Heart right ventricle (tissue), 16 donors: ENCODE results near the gene EDIL3. TPM values are rescaled to one million over a fixed set of nuclear protein-coding genes. Genes with fewer than 3 reads are reported as not detected.

Experiments used
- ATAC-seq, 8 donors: fragments of 200-7000 bp; cut with Tn5 transposase; one replicate each; pipeline ENCODE4 v1.9.1; 2020; ENCODE audit warnings: mild to moderate bottlenecking in 8 of 8, moderate library complexity in 8 of 8, moderate number of reproducible peaks in 1 of 8
- DNase-seq, 2 donors: peaks; one replicate each; pipeline ENCODE4 v3.0.0-alpha.2; 2020
- H3K27ac ChIP-seq, 10 donors: fragments of 200-600 bp; sonication (generic) in 2 of 10; one replicate each; pipeline versions ENCODE4 v1.5.0 to v1.8.0; 2020 to 2022; ENCODE audit warnings: mild to moderate bottlenecking in 3 of 10
- H3K27me3 ChIP-seq, 7 donors: fragments of 200-600 bp; one replicate each; pipeline ENCODE4 v1.8.0; 2021 to 2022; ENCODE audit warnings: mild to moderate bottlenecking in 2 of 7
- H3K36me3 ChIP-seq, 9 donors: fragments of 200-600 bp; sonication (generic) in 1 of 9; one replicate each; pipeline versions ENCODE4 v1.5.0 to v1.8.0; 2020 to 2022; ENCODE audit warnings: mild to moderate bottlenecking in 2 of 9
- H3K4me1 ChIP-seq, 9 donors: fragments of 200-600 bp; sonication (generic) in 1 of 9; one replicate each; pipeline versions ENCODE4 v1.5.0 to v1.8.0; 2020 to 2022; ENCODE audit warnings: mild to moderate bottlenecking in 4 of 9
- H3K4me3 ChIP-seq, 10 donors: fragments of 200-600 bp; sonication (generic) in 2 of 10; one replicate each; pipeline versions ENCODE4 v1.5.0 to v1.8.0; 2020 to 2022; ENCODE audit warnings: mild to moderate bottlenecking in 7 of 10, moderate library complexity in 2 of 10
- H3K9me3 ChIP-seq, 11 donors: fragments of 200-600 bp in 10 of 11; sonication (generic) in 2 of 11; one replicate each; pipeline versions ENCODE4 v1.5.0 to v1.8.0; 2013 to 2022; ENCODE audit warnings: mild to moderate bottlenecking in 2 of 11, control low read depth in 1 of 11, moderate library complexity in 1 of 11
- WGBS, 2 donors: extraction: QIAGEN DNeasy Blood & Tissue Kit; methylation state at CpG; one replicate each; pipeline ENCODE4 v1.1.7; 2013; ENCODE audit warnings: inconsistent platforms in 1 of 2; 5-methylcytosine and 5-hydroxymethylcytosine counted together
- intact Hi-C, 10 donors: fragments of 100-400 bp; cut with DNase I; formaldehyde crosslinking; loops; one replicate each; pipeline versions ENCODE4 v1.11.1 to v1.14.2; 2022
- polyA plus RNA-seq, 2 donors: library from polyadenylated mRNA; stranded (reverse); fragments of 200-250 nt; gene quantifications; one replicate each; pipeline ENCODE4 v1.2.3, GENCODE V29; 2013
- total RNA-seq, 10 donors: library from RNA; stranded (reverse); fragmentation: NEBNext Ultra II Directional in 3 of 10; extraction: Animal tissue kit (Norgen Biotek cat#: 25700) in 3 of 10; gene quantifications; one replicate each; pipeline versions ENCODE4 v1.2.1 to v1.2.4, GENCODE V29; 2021 to 2023
- TF ChIP-seq, protein P1 (sequence below), 9 donors: fragments of 200-600 bp; sonication (generic) in 2 of 9; IDR thresholded peaks; one replicate each; pipeline versions ENCODE4 v1.5.0 to v1.8.0; 2021 to 2022; ENCODE audit warnings: antibody characterized with exemption in 9 of 9, mild to moderate bottlenecking in 5 of 9, moderate library complexity in 1 of 9
- donor health status: Arrhythmogenic right ventricular cardiomyopathy.
- donor health status: ischemic (EF 13 %, LVEDD 7.1; RV severe dilation, severe dysfunction).
- donor health status: healthy with polysubstance abuse.
- donor health status: DM: no; HTN: yes; CAD: no.
- donor health status: DM: no; HTN: no; CAD: no.
- donor health status: ischemic (EF 25% LVEDD 6.9; RV normal size, moderate dysfunction).
- donor health status: ischemic (EF 25% LVEDD 5.7; RV mildly dilated, moderate dysfunction).
- donor health status: healthy.
- donor health status: DM: yes; HTN: yes; CAD: no.
- donor health status: Ischemic cardiomyopathy.
- donor health status: ischemic (EF 35%, LVEDD 5.7; RV mildly dilated, moderate dysfunction).
- donor health status: nonischemic (EF 11% LVEDD 7.7; RV severe dilation, severe dysfunction).
- donor health status: DM: yes; HTN: yes; CAD: no.
- donor health status: PGD.
- donor health status: ischemic (EF 29% LVEDD 5.4; RV normal size, mild dysfunction).
- donor health status: nonischemic (EF 23%, LVEDD 6.1; RV moderate dilation, normal function).

EDIL3 gene
- total and polyA plus RNA-seq, 12 donors = 1.6 to 10.0 (median 3.9) TPM

DNA sequence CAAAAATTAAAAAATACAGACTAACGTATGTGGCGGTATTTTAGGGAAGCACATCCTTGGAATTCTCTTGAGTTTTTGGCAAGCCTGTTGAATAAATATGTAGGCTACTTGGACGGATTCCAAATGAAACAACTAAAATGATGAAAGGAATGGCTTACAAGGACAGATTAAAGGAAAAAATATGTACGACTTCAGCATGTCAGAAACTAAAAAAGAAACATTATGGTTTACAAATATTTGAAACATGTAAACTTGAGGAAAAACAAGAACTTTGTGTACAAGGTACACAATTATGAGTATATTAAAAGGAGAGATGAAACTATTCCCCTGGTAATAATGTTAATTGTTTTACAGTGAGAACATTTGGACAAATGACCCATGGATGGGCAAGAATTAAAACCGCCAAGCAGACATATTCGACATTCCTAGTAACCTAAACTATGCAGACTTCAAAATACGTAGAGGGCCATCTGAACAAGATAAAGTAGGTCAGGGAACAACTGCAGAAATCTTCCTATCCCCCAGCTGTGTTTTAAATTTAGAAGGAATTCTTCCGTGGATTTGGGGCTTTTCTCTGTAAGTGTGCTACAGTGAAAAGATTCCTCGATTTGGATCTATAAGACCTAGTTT, 12.5 kb downstream of the EDIL3 start:
- no peak overlapping the region for H3K4me3 ChIP-seq
- peaks cover 0 to 3% (median 0%) of the 10 kb centered on the region in 7 donors for H3K27me3 ChIP-seq
- ATAC-seq (no peak), DNase-seq (no peak)
- intact Hi-C loops = no loop called here
- TF ChIP-seq, protein P1, sequence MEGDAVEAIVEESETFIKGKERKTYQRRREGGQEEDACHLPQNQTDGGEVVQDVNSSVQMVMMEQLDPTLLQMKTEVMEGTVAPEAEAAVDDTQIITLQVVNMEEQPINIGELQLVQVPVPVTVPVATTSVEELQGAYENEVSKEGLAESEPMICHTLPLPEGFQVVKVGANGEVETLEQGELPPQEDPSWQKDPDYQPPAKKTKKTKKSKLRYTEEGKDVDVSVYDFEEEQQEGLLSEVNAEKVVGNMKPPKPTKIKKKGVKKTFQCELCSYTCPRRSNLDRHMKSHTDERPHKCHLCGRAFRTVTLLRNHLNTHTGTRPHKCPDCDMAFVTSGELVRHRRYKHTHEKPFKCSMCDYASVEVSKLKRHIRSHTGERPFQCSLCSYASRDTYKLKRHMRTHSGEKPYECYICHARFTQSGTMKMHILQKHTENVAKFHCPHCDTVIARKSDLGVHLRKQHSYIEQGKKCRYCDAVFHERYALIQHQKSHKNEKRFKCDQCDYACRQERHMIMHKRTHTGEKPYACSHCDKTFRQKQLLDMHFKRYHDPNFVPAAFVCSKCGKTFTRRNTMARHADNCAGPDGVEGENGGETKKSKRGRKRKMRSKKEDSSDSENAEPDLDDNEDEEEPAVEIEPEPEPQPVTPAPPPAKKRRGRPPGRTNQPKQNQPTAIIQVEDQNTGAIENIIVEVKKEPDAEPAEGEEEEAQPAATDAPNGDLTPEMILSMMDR (IDR thresholded peaks at IDR 0.05) = no peak
- H3K36me3 ChIP-seq = no peaks in the 10 kb centered on the region
- no peak overlapping the region for H3K27ac ChIP-seq
- 42 to 50% methylated on average over 9 of the region's 9 CpGs for WGBS, 2 donors
- peaks cover 0 to 4% (median 0%) of the 10 kb centered on the region in 11 donors for H3K9me3 ChIP-seq
- H3K4me1 ChIP-seq = peaks cover 0 to 3% (median 0%) of the 10 kb centered on the region in 9 donors

- Histone ChIP-seq H3K9me3 (peaks cover 0 to 4% (median 0%) of the 10 kb centered on the region in 11 donors), H3K36me3 (no peaks in the 10 kb centered on the region), H3K4me3 (no peak overlapping the region), H3K27ac (no peak overlapping the region), H3K27me3 (peaks cover 0 to 3% (median 0%) of the 10 kb centered on the region in 7 donors), H3K4me1 (peaks cover 0 to 3% (median 0%) of the 10 kb centered on the region in 9 donors)
- TF ChIP-seq, protein P1 (IDR thresholded peaks at IDR 0.05) = no peak
- DNase-seq = no peak
- intact Hi-C loops = no loop called here
- WGBS, 2 donors = 65 to 86% methylated on average over 2 of the region's 2 CpGs
- no peak for ATAC-seq
These were observed 14.5 kb downstream of the EDIL3 start for GRCh38 chr5:84370176-84370575.

DNA sequence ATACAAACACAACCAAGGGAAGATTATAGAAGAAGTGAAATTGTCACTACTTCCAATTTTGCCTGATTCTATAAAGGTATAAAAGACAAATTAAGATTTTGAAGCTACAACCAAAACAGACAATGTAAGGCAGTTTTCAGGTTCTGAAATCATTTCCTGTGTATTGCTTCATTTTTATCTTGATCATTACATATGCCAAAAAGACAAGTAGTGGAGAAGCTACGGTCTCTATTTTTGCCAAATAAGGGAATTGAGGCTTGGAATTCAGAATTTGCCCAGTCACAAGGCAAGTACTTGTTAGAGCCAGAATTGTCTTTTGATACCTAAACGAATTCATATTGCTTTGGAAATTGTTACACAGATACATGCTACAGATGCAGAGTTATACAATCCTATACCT, 20.6 kb downstream of the EDIL3 start:
- H3K36me3 ChIP-seq = no peaks in the 10 kb centered on the region
- TF ChIP-seq, protein P1 (IDR thresholded peaks at IDR 0.05) = no peak
- no peaks in the 10 kb centered on the region for H3K4me1 ChIP-seq
- no peak overlapping the region for H3K27ac ChIP-seq
- no peaks in the 10 kb centered on the region for H3K27me3 ChIP-seq
- DNase-seq (no peak), ATAC-seq (no peak)
- 65 to 67% methylated on average over 2 of the region's 2 CpGs for WGBS, 2 donors
- intact Hi-C loops = no loop called here
- H3K9me3 ChIP-seq = peaks cover 0 to 4% (median 0%) of the 10 kb centered on the region in 11 donors
- H3K4me3 ChIP-seq = no peak overlapping the region

- ATAC-seq (no peak), DNase-seq (no peak)
- TF ChIP-seq, protein P1 (IDR thresholded peaks at IDR 0.05) = no peak
- H3K27ac ChIP-seq = no peak overlapping the region
- H3K4me1 ChIP-seq = no peaks in the 10 kb centered on the region
- intact Hi-C loops = no loop called here
- no peak overlapping the region for H3K4me3 ChIP-seq
- no peaks in the 10 kb centered on the region for H3K36me3 ChIP-seq
- no peaks in the 10 kb centered on the region for H3K9me3 ChIP-seq
- no peaks in the 10 kb centered on the region for H3K27me3 ChIP-seq
These were observed 22.5 kb downstream of the EDIL3 start for GRCh38 chr5:84362061-84362720.
